C4-2B (cell line): ENCODE data around the gene HOXB9.

ENCODE experiments used
- CTCF ChIP-seq: fragments of 450-650 bp; conservative IDR thresholded peaks from 2 replicates; pipeline ENCODE4 v1.5.1; 2017; ENCODE audit warnings: mild to moderate bottlenecking
- ZFX ChIP-seq: fragments of 450-650 bp; IDR thresholded peaks from 2 replicates; pipeline ENCODE4 v1.6.1; 2017

GRCh38 chr17:48630925-48631692 is 5.0 kb upstream of the HOXB9 start:
- TF ChIP-seq CTCF (no peak), ZFX (no peak)
